Measurements from ENCODE around the gene NR2E1.

NR2E1 gene

DNA sequence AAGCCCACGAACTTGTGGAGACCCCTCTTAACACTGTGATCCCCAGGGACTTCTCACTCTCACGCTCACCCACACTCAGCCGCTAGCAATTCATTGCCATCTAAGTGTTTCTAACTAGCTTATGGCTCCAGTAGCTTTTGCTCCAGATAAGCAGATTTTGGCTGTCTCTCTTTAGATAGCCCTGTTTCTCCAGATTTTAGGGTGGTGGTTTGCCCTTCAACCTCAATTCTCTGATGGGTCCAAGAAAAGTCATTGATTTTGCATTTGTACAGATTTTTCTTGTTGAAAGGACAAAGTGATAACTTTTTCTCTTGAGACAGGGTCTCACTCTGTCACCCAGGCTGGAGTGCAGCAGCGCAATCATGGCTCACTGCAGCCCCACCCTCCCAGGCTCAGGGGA, 41.2 kb downstream of the NR2E1 start:
- TF ChIP-seq, protein P1, sequence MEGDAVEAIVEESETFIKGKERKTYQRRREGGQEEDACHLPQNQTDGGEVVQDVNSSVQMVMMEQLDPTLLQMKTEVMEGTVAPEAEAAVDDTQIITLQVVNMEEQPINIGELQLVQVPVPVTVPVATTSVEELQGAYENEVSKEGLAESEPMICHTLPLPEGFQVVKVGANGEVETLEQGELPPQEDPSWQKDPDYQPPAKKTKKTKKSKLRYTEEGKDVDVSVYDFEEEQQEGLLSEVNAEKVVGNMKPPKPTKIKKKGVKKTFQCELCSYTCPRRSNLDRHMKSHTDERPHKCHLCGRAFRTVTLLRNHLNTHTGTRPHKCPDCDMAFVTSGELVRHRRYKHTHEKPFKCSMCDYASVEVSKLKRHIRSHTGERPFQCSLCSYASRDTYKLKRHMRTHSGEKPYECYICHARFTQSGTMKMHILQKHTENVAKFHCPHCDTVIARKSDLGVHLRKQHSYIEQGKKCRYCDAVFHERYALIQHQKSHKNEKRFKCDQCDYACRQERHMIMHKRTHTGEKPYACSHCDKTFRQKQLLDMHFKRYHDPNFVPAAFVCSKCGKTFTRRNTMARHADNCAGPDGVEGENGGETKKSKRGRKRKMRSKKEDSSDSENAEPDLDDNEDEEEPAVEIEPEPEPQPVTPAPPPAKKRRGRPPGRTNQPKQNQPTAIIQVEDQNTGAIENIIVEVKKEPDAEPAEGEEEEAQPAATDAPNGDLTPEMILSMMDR (IDR thresholded peaks at IDR 0.05) = no peak

DNA sequence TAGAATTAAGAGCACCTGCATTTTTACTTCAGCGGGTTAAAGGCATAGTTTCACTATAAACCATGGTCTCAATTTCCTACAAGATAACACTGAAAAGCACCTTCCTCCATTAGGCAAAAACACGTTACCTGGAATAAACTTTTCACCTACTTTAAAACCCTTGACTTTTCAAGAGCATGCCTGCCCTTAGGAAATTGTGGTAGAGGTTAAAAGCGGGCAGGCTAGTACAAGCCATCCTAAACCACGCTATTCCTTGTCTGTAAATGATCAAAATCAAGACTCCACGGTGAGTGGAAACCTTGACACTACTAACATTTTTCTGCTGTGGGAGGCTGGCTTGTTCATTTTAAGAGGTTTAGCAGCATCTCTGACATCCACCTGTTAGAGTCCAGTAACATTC, 43.9 kb downstream of the NR2E1 start:
- TF ChIP-seq, protein P1 (IDR thresholded peaks at IDR 0.05) = no peak

DNA sequence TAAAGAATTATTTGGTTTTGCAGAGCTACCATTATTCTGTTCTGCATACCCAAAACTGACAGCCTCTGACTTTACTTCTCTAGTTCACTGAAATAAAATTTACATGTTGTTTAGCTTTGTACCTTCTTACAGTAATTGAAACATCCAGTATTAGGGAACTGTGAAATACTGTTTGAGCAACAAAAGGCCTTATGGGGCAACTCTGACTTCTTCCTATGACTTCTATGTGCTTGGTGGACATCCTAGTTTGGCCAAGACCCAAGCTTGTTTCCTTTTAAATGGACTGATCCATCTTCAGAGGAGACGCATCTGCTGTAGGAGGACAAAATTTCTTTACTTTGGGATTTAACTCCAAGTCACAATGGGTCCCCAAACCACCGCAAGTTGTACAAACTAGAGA, 44.7 kb downstream of the NR2E1 start:
- TF ChIP-seq, protein P1 (IDR thresholded peaks at IDR 0.05) = no peak

DNA sequence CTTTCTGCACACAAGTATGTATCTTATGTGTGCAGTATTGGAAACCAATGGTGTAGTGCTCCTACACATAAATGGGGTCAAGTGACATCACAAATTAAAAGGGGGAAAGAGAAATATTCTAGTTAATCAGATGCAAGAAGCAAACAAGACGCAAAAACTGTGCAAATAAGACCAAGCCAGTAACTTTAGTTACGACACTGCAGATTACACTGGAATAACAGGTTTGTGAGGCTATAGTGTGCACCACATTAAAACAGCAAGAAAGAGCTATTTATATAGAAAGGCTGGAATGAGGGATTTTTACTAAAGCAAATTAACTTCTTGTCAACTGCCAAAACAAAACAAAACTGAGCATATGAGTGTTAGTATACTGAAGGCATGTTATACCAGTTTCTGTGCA, 45.8 kb downstream of the NR2E1 start:
- TF ChIP-seq, protein P1 (IDR thresholded peaks at IDR 0.05) = no peak

DNA sequence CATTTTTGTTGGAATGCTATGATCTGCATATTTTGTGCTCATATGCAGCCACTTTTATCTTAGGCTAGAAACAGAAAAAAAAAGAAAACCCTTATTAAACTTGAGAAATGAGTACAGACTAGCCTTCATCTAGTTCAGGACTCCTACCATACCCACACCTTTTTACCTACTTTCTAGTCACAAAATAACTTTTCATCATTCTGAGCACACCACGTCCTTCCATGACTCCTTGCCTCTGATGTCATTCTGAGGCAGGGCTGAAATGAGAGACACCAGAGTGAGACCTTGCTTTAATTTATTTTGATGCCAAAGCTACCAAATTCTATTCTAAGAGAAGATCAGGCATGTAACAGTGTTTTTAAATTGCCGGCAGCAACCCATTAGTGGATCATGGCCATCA, 56.2 kb downstream of the NR2E1 start:
- TF ChIP-seq, protein P1 (IDR thresholded peaks at IDR 0.05) = no peak

DNA sequence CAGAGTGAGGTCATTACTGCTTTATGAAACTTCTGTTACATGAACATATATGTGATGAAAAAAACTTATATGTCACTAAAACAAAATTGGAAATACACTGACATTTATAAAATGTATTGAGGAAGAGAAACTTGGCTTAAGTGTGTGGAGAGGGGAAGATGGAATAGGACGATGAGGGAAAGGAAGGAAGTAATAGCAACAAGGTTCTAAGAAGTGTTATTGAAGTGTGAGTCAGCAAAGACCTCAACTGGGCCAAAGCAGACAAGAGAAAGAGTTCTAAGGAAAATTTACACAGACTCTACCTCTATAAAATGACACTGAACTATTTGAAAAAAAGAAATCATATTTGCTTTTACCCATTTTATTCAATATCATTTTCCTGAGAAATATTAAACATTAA, 56.7 kb downstream of the NR2E1 start:
- TF ChIP-seq, protein P1 (IDR thresholded peaks at IDR 0.05) = no peak

DNA sequence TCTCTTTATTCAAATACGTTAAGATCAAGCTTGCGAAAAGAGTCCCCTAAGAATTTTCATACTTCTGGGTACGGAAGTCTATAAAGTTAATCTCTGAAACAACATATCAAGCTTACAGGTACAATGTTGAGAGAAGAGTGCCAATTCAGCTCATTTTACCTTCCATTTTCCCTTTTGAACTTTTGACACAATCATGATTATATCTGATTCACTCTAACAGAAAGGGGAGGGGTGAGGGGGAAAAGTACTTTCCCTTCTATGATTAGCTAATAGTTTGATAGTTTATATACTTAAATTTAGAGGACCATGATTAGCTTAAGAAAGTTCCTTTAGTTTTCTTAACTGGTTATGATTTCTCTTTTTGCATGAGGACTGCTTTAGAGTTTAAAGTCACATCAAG, 61.5 kb downstream of the NR2E1 start:
- TF ChIP-seq, protein P1 (IDR thresholded peaks at IDR 0.05) = no peak

DNA sequence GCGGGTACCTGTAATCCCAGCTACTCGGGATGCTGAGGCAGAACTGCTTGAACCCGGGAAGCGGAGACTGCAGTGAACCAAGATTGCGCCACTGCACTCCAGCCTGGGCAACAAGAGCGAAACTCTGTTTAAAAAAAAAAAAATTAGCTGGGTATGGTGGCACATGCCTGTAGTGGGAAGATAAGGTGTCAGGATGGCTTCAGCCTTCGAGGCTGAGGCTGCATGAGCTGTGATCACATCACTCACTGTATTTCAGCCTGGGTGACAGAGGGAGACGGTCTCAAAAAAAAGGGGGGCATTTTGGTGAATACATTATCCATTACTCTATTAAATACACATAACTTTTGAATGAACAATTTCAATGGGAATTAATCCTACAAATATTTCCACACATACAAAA, 62.6 kb downstream of the NR2E1 start:
- TF ChIP-seq, protein P1 (IDR thresholded peaks at IDR 0.05) = no peak
